Activated T-helper 1 cell treated with anti-CD3 and anti-CD28 coated beads, Interleukin-12 subunit alpha, Interleukin-12 subunit beta, Interleukin-2, Interleukin-4 antibody, amounts not matched to agents 30 ng/mL and 10 ng/mL and 1 ng/mL, durations not matched to agents 14 hours and 24 hours and 36 hours (primary cell): Measurements from ENCODE around the gene DOCK8. TPM values are rescaled to one million over a fixed set of nuclear protein-coding genes. Genes with fewer than 3 reads are reported as not detected.
A peak's percentile ranks its signal among the peaks of the same experiment; 100 is the strongest.

Experiments used
- DNase-seq: peaks from one replicate; pipeline ENCODE4 v3.0.0; 2021; ENCODE audit warnings: low spot score
- H3K27ac Mint-ChIP-seq: one replicate; pipeline ENCODE4 v1.8.0; 2021; ENCODE audit warnings: mild to moderate bottlenecking, mixed read lengths
- H3K27me3 Mint-ChIP-seq: one replicate; pipeline ENCODE4 v1.8.0; 2022; ENCODE audit warnings: mild to moderate bottlenecking, moderate library complexity, mixed read lengths; ENCODE audit not compliant: insufficient read depth
- H3K36me3 Mint-ChIP-seq: one replicate; pipeline ENCODE4 v1.8.0; 2021; ENCODE audit warnings: low read depth, mixed read lengths
- H3K4me1 Mint-ChIP-seq: one replicate; pipeline ENCODE4 v1.8.0; 2021; ENCODE audit warnings: low read depth, mixed read lengths
- H3K4me3 Mint-ChIP-seq: one replicate; pipeline ENCODE4 v1.8.0; 2021; ENCODE audit warnings: mild to moderate bottlenecking, moderate library complexity, mixed read lengths
- H3K9me3 Mint-ChIP-seq: one replicate; pipeline ENCODE4 v1.8.0; 2021; ENCODE audit warnings: mixed read lengths
- intact Hi-C: fragments of 100-400 bp; cut with micrococcal nuclease; formaldehyde crosslinking; loops from one replicate; pipeline ENCODE4 v1.15.1; 2024
- total RNA-seq: library from RNA; stranded (reverse); gene quantifications from 2 replicates; pipeline ENCODE4 v1.2.3, GENCODE V29; 2022

The DOCK8 gene
- total RNA-seq, 1 donor from 2014 or later: 120 TPM

- H3K36me3 Mint-ChIP-seq: peaks cover 57% of the 10 kb centered on the region
- H3K27ac Mint-ChIP-seq: no peak overlapping the region
- H3K9me3 Mint-ChIP-seq: no peaks in the 10 kb centered on the region
- H3K27me3 Mint-ChIP-seq: no peaks in the 10 kb centered on the region
- H3K4me3 Mint-ChIP-seq: no peak overlapping the region
- peaks cover 11% of the 10 kb centered on the region for H3K4me1 Mint-ChIP-seq
- intact Hi-C loops: no loop called here
- DNase-seq: no peak
Observed at GRCh38 chr9:346111-346571, 131.5 kb downstream of the DOCK8 start.

GRCh38 chr9:347667-348292 lies 133.1 kb downstream of the DOCK8 start:
- Mint-ChIP-seq H3K9me3 (no peaks in the 10 kb centered on the region), H3K27me3 (no peaks in the 10 kb centered on the region), H3K4me3 (no peak overlapping the region), H3K27ac (peak overlapping the region; percentile 16), H3K4me1 (peaks cover 20% of the 10 kb centered on the region), H3K36me3 (peaks cover 56% of the 10 kb centered on the region)
- no peak for DNase-seq
- intact Hi-C loops: no loop called here

- Mint-ChIP-seq H3K4me1 (peaks cover 29% of the 10 kb centered on the region), H3K9me3 (no peaks in the 10 kb centered on the region), H3K27ac (peak overlapping the region; percentile 37), H3K4me3 (no peak overlapping the region), H3K36me3 (peaks cover 39% of the 10 kb centered on the region), H3K27me3 (no peaks in the 10 kb centered on the region)
- intact Hi-C loops: no loop called here
- no peak for DNase-seq
Observed at GRCh38 chr9:350384-350783, 135.7 kb downstream of the DOCK8 start.

- intact Hi-C loops: no loop called here
- Mint-ChIP-seq H3K4me1 (peaks cover 29% of the 10 kb centered on the region), H3K36me3 (peaks cover 38% of the 10 kb centered on the region), H3K4me3 (no peak overlapping the region), H3K27ac (peak overlapping the region; percentile 54), H3K27me3 (no peaks in the 10 kb centered on the region), H3K9me3 (no peaks in the 10 kb centered on the region)
- no peak for DNase-seq
Observed at GRCh38 chr9:351916-352315, 137.3 kb downstream of the DOCK8 start.

GRCh38 chr9:353077-353476 lies 138.4 kb downstream of the DOCK8 start:
- H3K27me3 Mint-ChIP-seq: no peaks in the 10 kb centered on the region
- intact Hi-C loops: no loop called here
- no peaks in the 10 kb centered on the region for H3K9me3 Mint-ChIP-seq
- H3K4me3 Mint-ChIP-seq: no peak overlapping the region
- peaks cover 29% of the 10 kb centered on the region for H3K4me1 Mint-ChIP-seq
- no peak for DNase-seq
- no peak overlapping the region for H3K27ac Mint-ChIP-seq
- H3K36me3 Mint-ChIP-seq: peaks cover 32% of the 10 kb centered on the region

GRCh38 chr9:354453-354852 lies 139.8 kb downstream of the DOCK8 start:
- H3K4me1 Mint-ChIP-seq: peaks cover 29% of the 10 kb centered on the region
- no peak overlapping the region for H3K4me3 Mint-ChIP-seq
- H3K27me3 Mint-ChIP-seq: no peaks in the 10 kb centered on the region
- intact Hi-C loops: no loop called here
- H3K36me3 Mint-ChIP-seq: peaks cover 31% of the 10 kb centered on the region
- H3K27ac Mint-ChIP-seq: peak overlapping the region; percentile 21
- H3K9me3 Mint-ChIP-seq: no peaks in the 10 kb centered on the region
- no peak for DNase-seq

GRCh38 chr9:357560-357959 lies 142.9 kb downstream of the DOCK8 start:
- H3K4me3 Mint-ChIP-seq: no peak overlapping the region
- peaks cover 10% of the 10 kb centered on the region for H3K4me1 Mint-ChIP-seq
- H3K36me3 Mint-ChIP-seq: peaks cover 35% of the 10 kb centered on the region
- H3K9me3 Mint-ChIP-seq: no peaks in the 10 kb centered on the region
- no peak overlapping the region for H3K27ac Mint-ChIP-seq
- no peaks in the 10 kb centered on the region for H3K27me3 Mint-ChIP-seq
- intact Hi-C loops: no loop called here
- no peak for DNase-seq

- Mint-ChIP-seq H3K36me3 (peaks cover 60% of the 10 kb centered on the region), H3K27ac (peak overlapping the region; percentile 49), H3K4me1 (no peaks in the 10 kb centered on the region), H3K9me3 (no peaks in the 10 kb centered on the region), H3K4me3 (no peak overlapping the region), H3K27me3 (no peaks in the 10 kb centered on the region)
- DNase-seq: no peak
- intact Hi-C loops: no loop called here
Observed at GRCh38 chr9:362561-363273, 148.1 kb downstream of the DOCK8 start.

GRCh38 chr9:363274-363612 lies 148.6 kb downstream of the DOCK8 start:
- intact Hi-C loops: no loop called here
- DNase-seq: no peak
- H3K36me3 Mint-ChIP-seq: peaks cover 64% of the 10 kb centered on the region

GRCh38 chr9:365436-365835 lies 150.8 kb downstream of the DOCK8 start:
- DNase-seq: no peak
- H3K27me3 Mint-ChIP-seq: no peaks in the 10 kb centered on the region
- H3K4me1 Mint-ChIP-seq: no peaks in the 10 kb centered on the region
- no peaks in the 10 kb centered on the region for H3K9me3 Mint-ChIP-seq
- no peak overlapping the region for H3K27ac Mint-ChIP-seq
- peaks cover 72% of the 10 kb centered on the region for H3K36me3 Mint-ChIP-seq
- intact Hi-C loops: no loop called here
- H3K4me3 Mint-ChIP-seq: no peak overlapping the region

More at GRCh38 chr9:363274-363612, 148.6 kb downstream of the DOCK8 start:
- Mint-ChIP-seq H3K27ac (no peak overlapping the region), H3K27me3 (no peaks in the 10 kb centered on the region), H3K9me3 (no peaks in the 10 kb centered on the region), H3K4me1 (no peaks in the 10 kb centered on the region), H3K4me3 (no peak overlapping the region)

GRCh38 chr9:366620-367019 lies 152.0 kb downstream of the DOCK8 start:
- intact Hi-C loops: no loop called here
- H3K36me3 Mint-ChIP-seq: peaks cover 75% of the 10 kb centered on the region
- DNase-seq: no peak
- H3K4me1 Mint-ChIP-seq: peaks cover 11% of the 10 kb centered on the region
- no peaks in the 10 kb centered on the region for H3K27me3 Mint-ChIP-seq
- no peaks in the 10 kb centered on the region for H3K9me3 Mint-ChIP-seq
- H3K4me3 Mint-ChIP-seq: no peak overlapping the region
- H3K27ac Mint-ChIP-seq: no peak overlapping the region

GRCh38 chr9:370086-370485 lies 155.4 kb downstream of the DOCK8 start:
- H3K27ac Mint-ChIP-seq: peak overlapping the region; percentile 77
- no peak for DNase-seq
- H3K4me1 Mint-ChIP-seq: peaks cover 11% of the 10 kb centered on the region
- H3K4me3 Mint-ChIP-seq: no peak overlapping the region
- H3K36me3 Mint-ChIP-seq: peaks cover 67% of the 10 kb centered on the region
- intact Hi-C loops: loop anchor here (5.0 kb wide), 1 partner anchor 33 kb away; no protein-coding TSS in a partner anchor
- H3K9me3 Mint-ChIP-seq: no peaks in the 10 kb centered on the region
- H3K27me3 Mint-ChIP-seq: no peaks in the 10 kb centered on the region

- H3K9me3 Mint-ChIP-seq: no peaks in the 10 kb centered on the region
- H3K27me3 Mint-ChIP-seq: no peaks in the 10 kb centered on the region
- H3K27ac Mint-ChIP-seq: peak overlapping the region; percentile 77
- H3K4me3 Mint-ChIP-seq: no peak overlapping the region
- peaks cover 11% of the 10 kb centered on the region for H3K4me1 Mint-ChIP-seq
- peaks cover 66% of the 10 kb centered on the region for H3K36me3 Mint-ChIP-seq
- intact Hi-C loops: loop anchor here (5.0 kb wide), 1 partner anchor 34 kb away; no protein-coding TSS in a partner anchor
- DNase-seq: no peak
Observed at GRCh38 chr9:371349-371748, 156.7 kb downstream of the DOCK8 start.
